Thyroid gland (tissue), 4 donors: ENCODE data around the gene ASPN.

Experiments
- POLR2A ChIP-seq, 2 donors: fragments of 450-650 bp; IDR thresholded peaks; one replicate each; pipeline ENCODE4 v1.6.1; 2017; ENCODE audit warnings: antibody characterized with exemption in 2 of 2, mild to moderate bottlenecking in 2 of 2, moderate library complexity in 1 of 2
- TF ChIP-seq, protein P1 (sequence below), 6 experiments: fragments of 200-600 bp in 3 of 6; fragments of 450-650 bp in 3 of 6; sonication (generic) in 3 of 6; IDR thresholded peaks; one replicate each; pipeline ENCODE4 v1.5.1; 2016 to 2019; ENCODE audit warnings: antibody characterized with exemption in 6 of 6, mild to moderate bottlenecking in 2 of 6, inconsistent platforms in 1 of 6, moderate library complexity in 1 of 6

DNA sequence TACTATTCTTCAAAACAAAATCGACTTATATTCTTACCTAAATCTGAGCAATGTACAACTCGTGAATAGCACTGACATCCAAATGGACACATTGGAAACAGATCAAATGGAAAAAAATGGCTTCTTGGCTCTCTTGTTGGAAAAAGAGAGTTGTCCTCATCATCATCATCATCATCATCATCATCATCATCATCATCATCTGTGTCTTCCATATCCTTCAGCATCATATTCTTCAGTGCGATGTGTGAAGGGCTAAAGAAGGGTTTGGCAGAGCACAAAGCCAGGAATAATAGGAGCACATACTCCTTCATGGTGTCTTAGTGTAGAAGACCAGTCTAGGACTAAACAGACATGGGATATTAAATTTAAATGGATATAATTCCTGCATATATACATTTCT, 7.7 kb downstream of the ASPN start:
- TF ChIP-seq, protein P1, sequence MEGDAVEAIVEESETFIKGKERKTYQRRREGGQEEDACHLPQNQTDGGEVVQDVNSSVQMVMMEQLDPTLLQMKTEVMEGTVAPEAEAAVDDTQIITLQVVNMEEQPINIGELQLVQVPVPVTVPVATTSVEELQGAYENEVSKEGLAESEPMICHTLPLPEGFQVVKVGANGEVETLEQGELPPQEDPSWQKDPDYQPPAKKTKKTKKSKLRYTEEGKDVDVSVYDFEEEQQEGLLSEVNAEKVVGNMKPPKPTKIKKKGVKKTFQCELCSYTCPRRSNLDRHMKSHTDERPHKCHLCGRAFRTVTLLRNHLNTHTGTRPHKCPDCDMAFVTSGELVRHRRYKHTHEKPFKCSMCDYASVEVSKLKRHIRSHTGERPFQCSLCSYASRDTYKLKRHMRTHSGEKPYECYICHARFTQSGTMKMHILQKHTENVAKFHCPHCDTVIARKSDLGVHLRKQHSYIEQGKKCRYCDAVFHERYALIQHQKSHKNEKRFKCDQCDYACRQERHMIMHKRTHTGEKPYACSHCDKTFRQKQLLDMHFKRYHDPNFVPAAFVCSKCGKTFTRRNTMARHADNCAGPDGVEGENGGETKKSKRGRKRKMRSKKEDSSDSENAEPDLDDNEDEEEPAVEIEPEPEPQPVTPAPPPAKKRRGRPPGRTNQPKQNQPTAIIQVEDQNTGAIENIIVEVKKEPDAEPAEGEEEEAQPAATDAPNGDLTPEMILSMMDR (IDR thresholded peaks at IDR 0.05) = no peak
- TF ChIP-seq POLR2A (IDR thresholded peaks at IDR 0.05) = no peak
